Spleen (tissue), 7 donors: ENCODE data around the gene CSTPP1.

Experiments used
- CTCF ChIP-seq, 11 experiments: fragments of 200-600 bp in 7 of 11; fragments of 450-650 bp in 4 of 11; sonication (generic) in 4 of 11; IDR thresholded peaks in 8 of 11; conservative IDR thresholded peaks in 3 of 11; 1 replicate in 7 of 11; 2 replicates in 4 of 11; pipeline versions ENCODE4 v1.4.0 to v1.8.0; 2016 to 2021; ENCODE audit warnings: antibody characterized with exemption in 11 of 11, inconsistent platforms in 4 of 11, mild to moderate bottlenecking in 1 of 11
- POLR2AphosphoS5 ChIP-seq, 3 donors: sonication (generic); formaldehyde crosslinking; IDR thresholded peaks; one replicate each; pipeline ENCODE4 v1.5.1; 2017; ENCODE audit warnings: antibody characterized with exemption in 3 of 3
- donor health status: DM: no; HTN: no; CAD: no; lungs with moderate emphysema.
- donor health status: DM: no; HTN: no; CAD: no.
- donor health status: DM: no; HTN: no; CAD: no.

GRCh38 chr11:47010179-47010578 is 73.6 kb downstream of the CSTPP1 start:
- no peak for TF ChIP-seq CTCF (IDR thresholded peaks at IDR 0.05 in 8 of 11, conservative IDR thresholded peaks at IDR 0.05 in 3 of 11)
- no peak for TF ChIP-seq POLR2AphosphoS5 (IDR thresholded peaks at IDR 0.05)
